ENCODE results near the gene MTRR.

DNA sequence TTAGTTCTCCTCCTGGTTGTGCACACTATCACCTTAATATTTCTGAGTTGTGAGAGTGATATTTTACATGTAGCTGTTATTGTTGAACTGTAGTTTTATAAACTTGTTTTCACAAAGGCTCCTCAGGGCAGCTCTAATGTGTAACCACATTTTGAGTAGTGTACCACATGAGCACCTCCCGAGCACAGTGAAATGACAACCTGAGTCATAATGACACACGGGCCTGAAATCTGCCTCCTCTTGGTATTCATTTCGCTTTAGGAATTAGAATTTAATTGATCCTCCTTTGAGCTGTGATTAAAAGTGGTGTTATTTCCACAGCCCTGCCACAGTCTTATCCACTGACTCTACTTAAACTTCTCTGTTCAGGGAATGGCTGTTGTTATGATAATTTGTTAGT lies 7.9 kb downstream of the MTRR start:
- TF ChIP-seq, protein P1, sequence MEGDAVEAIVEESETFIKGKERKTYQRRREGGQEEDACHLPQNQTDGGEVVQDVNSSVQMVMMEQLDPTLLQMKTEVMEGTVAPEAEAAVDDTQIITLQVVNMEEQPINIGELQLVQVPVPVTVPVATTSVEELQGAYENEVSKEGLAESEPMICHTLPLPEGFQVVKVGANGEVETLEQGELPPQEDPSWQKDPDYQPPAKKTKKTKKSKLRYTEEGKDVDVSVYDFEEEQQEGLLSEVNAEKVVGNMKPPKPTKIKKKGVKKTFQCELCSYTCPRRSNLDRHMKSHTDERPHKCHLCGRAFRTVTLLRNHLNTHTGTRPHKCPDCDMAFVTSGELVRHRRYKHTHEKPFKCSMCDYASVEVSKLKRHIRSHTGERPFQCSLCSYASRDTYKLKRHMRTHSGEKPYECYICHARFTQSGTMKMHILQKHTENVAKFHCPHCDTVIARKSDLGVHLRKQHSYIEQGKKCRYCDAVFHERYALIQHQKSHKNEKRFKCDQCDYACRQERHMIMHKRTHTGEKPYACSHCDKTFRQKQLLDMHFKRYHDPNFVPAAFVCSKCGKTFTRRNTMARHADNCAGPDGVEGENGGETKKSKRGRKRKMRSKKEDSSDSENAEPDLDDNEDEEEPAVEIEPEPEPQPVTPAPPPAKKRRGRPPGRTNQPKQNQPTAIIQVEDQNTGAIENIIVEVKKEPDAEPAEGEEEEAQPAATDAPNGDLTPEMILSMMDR (IDR thresholded peaks at IDR 0.05): no peak
- TF ChIP-seq, protein P2, sequence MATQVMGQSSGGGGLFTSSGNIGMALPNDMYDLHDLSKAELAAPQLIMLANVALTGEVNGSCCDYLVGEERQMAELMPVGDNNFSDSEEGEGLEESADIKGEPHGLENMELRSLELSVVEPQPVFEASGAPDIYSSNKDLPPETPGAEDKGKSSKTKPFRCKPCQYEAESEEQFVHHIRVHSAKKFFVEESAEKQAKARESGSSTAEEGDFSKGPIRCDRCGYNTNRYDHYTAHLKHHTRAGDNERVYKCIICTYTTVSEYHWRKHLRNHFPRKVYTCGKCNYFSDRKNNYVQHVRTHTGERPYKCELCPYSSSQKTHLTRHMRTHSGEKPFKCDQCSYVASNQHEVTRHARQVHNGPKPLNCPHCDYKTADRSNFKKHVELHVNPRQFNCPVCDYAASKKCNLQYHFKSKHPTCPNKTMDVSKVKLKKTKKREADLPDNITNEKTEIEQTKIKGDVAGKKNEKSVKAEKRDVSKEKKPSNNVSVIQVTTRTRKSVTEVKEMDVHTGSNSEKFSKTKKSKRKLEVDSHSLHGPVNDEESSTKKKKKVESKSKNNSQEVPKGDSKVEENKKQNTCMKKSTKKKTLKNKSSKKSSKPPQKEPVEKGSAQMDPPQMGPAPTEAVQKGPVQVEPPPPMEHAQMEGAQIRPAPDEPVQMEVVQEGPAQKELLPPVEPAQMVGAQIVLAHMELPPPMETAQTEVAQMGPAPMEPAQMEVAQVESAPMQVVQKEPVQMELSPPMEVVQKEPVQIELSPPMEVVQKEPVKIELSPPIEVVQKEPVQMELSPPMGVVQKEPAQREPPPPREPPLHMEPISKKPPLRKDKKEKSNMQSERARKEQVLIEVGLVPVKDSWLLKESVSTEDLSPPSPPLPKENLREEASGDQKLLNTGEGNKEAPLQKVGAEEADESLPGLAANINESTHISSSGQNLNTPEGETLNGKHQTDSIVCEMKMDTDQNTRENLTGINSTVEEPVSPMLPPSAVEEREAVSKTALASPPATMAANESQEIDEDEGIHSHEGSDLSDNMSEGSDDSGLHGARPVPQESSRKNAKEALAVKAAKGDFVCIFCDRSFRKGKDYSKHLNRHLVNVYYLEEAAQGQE (IDR thresholded peaks at IDR 0.05; ENCODE audit: insufficient read depth in 1 of 2, low read depth in 2 of 2, low read length in 1 of 2): no peak
